ENCODE data around the gene EPAS1.
A peak's percentile ranks its signal among the peaks of the same experiment; 100 is the strongest.

Gene EPAS1

DNA sequence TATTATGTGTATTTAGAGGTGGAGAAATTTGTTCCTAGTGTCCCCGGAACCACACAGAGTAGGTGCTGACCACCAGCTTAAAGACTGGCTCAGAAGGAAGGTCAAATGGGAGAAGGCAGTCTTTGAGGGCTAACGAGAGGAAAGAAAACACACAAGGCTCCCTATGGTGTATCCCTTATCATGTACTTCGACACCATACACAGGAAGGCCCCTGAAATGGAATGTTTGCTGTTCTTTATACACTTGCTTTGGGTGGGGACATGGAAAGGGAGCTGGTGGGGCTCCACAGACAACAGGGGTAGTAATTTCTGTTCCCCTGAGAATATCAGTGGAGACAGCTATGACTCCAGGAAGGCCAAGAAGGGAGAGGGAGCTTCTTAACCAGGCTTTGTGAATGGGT is 6.0 kb downstream of the EPAS1 start:
- no peak for DNase-seq

DNA sequence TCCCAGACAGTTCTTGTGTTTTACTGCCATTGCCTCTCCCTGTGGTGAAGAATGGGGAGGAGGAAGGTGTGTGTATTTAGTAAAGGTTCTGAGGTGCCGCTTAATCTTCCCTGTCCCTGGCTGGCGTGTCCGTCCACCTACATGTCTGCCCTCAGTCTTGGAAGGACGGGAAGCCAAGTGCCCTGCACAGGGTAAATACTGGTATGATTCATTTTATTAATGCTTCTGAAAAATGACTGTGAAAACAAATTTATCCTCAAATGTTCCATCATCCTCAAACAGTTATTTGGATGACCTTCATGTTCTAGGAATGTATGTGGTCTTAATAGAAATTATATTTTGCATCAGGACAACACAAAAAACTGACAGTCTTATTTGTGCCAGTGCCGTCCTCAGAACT is 6.6 kb downstream of the EPAS1 start:
- DNase-seq, result no peak

DNA sequence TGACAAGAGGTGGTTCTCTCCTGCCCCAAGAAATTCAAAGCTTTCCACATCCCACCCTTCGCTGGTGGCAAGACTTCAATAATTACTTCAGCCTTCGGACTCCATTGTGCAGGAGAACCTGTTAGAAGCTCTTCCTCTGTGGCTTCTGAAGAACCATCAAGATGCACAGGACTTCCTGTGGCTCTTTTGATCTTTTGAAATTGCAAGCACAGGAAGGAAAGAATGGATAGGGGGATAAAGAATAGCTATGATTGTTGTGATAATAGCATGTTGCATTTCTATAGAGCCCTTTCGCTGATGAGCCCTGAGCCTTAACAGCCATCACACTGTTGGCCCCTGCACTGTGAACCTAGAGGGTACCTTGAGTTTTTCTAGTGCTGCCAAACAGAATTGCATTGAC is 7.4 kb downstream of the EPAS1 start:
- DNase-seq, result no peak

DNA sequence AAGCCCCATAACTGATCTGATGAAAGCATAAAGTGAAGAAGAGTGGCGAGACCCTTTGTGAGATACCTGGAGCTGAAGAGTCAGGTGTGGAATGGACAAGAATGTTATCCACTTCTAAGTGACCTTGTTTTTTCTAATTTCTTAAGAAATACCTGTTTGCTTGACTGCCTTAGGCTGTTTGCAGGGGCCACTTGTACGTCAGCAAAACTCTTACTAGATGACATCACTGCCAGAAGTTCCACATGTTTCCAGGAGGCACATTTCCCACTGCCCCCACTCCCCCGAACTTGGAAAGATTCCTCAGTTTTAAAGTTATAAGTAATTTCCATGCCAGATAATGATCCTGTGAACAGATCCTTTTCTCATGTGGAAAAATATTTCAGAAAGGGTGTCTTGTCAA is 8.0 kb downstream of the EPAS1 start:
- DNase-seq, result no peak

DNA sequence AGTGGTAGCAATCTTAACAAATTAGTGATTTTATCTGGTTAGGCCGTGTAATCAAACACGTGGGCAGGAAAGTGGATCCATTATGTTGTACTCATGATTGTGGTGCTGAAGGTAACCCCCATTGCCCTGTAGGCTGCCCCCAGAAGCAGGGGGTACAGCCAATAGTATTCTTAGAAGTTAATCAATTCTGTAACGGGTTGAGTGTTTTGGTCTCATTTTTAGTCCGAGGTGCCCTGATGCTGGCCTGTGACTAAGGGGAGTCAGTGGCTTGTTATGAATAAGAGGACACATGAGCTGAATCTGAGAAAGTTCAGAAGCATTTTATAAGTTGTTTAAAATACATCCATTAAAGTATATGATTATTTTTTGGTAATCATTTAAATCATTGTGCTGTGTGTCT is 8.6 kb downstream of the EPAS1 start:
- no peak for DNase-seq

GRCh38 chr2:46306330-46306751 is 9.1 kb downstream of the EPAS1 start:
- no peak for DNase-seq

DNA sequence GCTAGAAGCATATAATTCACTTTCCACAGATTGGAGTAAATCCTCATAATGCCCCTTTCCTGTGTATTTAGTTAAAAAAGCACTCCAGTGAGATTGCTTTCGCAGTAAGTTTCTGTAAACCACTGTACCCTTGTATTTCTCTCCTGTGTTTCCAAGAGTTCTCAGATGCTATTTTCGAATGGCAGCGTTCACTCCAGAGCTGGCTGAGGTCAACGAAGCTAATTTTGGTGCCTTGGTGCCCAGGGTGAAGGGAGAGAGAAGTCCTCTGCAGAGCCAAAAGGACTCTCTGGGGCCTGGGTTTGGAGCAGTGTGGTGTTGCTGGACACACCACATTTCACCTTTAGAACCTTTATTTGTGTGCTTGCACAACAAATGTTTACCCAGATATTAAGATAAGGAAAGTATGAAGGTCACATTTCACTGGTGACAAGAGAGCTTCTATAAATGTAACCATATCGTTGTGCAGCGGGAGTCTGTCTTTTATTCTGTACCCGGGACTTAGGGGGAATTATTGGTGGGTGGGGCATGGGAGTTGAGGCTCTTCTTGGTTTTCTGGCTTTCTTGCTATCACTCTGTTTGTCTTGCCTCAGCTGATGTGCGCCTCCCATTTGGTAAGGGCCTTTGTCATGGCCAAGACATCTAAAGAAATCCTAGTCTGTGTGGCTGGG is 9.9 kb downstream of the EPAS1 start:
- no peak for DNase-seq

DNA sequence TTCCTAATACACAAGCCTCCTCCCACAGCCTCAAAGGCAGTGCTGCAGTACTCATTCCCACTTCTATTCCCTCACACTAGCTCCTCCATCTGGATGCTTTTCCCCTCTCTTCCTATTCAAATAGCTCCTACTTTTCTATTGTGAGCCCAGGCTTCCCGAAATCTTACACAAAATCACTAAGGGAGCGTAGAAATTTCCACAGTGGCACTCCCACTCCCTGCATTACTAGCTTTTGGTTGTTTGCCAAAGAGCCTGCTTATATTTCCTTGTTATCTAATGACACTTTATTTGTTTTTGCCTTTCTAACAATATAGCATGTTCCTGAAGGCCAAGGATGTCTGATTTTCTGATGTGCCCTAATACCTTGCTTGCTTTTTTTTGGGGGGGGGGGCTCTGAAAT is 10.9 kb downstream of the EPAS1 start:
- no peak for DNase-seq

DNA sequence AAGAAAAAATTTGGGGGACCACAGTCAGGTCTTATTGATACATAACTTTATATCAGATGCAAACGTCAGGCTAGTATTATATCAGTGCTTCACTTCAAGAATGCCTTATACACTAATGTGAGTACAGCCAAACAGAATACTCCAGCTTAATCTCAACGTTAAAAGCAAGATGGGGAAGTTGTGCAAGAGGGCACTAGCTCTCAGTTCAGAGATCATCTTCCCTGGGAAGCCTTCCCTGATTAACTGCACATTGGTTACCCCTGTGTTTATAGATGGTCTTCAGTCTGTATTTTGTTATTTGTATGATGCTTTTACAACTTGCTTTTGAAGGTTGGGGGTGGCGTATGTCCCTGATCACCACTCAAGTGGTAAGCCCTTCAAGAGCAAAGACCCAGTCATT is 11.4 kb downstream of the EPAS1 start:
- no peak for DNase-seq

DNA sequence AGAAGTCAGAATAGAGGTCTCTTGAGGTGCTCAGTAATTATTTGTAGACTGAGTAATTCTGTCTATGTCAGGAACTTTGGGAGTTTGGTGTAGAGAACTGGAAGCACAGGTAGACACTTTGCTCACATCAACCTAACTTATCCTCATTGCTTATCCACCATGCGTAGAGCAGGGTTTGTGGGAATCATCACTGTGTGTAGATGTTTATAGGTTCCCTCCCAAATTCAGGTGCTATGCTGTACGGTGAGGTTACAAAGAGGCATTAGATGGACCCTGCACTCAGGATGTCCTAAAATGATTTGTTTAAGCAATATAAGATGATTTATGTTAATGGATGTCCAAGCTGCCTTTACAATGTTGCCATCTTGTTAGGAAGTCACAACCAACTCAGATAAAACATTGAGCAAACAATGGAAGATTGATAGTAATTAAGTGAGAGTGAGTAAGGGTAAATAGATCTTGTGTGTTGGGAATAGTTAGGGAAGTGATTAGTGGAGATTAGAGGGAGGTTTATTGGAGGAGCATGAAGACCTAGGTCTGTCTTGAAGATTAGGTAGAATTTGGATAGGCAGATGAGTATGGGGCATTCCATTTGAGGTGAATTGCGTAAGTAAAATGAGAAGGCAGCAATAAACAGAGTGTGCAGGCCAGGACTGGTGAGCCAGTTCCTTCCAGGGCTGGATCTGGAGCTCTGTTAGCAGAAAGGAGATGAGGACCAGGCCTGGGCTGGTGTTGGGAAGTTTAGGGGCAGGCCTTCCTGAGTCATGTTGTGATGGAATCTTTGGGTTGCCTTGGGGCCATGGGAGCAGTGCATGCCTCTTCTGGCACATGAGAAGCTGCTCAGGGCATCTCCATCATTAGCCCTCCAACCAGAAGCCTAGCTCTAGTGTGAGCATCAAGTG is 12.1 kb downstream of the EPAS1 start:
- DNase-seq, result no peak

GRCh38 chr2:46310446-46310845 is 13.2 kb downstream of the EPAS1 start:
- no peak for DNase-seq

GRCh38 chr2:46311651-46312223 is 14.5 kb downstream of the EPAS1 start:
- no peak for DNase-seq

GRCh38 chr2:46313063-46313462 is 15.9 kb downstream of the EPAS1 start:
- no peak for DNase-seq

DNA sequence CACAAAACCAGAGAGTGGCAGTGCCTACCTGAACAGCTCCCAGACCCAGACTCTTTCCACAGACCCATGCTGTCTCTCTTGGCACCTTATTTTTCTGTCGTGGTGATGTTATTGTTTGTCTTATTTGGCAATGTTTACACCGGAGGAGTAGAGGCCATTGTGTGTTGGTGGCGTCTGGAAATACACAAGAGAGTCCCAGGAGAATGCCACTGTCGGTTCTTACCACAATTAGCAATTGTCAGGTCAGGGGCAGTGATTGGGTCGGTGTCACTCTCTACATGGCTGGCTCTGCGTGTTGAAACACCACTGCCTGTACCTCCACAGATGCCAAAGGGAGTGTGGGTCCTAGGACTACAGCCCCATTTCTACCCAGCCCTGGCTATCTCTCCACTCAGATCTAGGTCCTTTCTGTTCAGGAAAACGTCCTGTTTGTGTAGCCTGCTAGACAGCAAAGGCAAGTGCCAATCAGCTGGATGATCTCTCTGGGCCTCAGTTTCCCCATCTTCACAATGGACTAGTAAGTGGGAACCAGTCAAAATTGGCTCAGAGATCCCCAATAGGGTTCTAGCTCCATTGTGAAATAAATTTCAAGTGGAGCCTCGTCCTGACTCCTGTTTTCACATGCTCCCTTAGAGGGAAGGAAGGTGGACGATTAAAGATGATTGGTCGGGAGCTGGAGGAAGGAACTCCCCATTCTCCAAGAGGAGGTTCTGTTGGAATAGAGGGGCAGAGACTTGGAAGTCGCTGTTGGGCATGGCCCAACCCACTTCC is 17.0 kb downstream of the EPAS1 start:
- DNase-seq, result no peak

DNA sequence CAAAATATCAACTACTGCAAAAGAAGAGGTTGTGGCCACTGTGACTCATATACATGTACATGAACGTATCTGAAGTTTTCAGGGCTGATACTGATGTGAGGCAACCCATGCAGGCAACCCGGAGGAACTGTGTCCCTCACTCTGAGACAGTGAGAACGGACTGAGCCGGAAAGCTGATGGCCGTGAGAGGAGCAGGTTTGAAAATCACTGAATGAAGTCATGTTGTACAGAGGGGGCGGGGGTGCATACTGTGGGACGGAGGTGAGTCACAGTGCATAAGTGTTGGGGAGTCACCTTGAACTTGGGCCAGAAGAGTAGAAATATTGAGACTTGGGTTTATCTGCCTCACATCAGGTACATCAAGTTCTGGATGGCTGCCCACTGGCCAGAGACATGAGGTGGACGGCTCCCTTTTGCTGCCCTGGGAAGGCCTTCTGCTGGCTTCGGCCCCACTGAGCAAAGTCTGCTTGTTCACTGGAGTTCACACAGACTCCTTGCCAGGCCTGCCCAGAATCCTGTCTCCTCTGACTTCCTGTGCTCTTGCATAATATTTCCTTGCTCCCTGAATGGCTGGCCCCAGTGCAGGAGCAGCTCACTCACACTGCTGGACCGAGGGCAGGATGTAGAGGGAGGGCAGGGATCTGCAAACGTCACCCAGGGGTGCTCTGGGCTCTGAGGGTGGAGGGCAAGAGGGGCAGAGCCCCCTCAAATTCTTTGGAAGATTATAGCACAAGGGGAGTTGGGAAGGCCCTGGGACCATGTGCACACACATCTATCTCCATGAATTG is 18.1 kb downstream of the EPAS1 start:
- peak in 1 of 2 donors; percentile 8 for DNase-seq

DNA sequence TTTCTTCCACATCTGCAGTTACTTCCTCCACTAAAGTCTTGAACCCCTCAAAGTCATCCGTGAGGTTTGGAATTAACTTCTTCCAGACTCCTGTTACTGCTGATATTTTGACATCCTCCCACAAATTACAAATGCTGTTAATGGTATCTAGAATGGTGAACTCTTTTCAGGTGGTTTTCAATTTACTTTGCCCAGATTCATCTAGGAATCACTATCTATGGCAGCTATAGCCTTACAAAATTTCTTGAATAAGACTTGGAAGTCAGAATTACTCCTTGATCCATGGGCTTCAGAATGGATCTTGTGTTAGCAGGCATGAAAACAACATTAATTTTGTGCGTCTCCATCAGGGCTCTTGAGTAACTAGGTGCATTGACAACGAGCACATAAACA is 19.9 kb downstream of the EPAS1 start:
- no peak for DNase-seq

GRCh38 chr2:46318579-46319460 is 21.6 kb downstream of the EPAS1 start:
- DNase-seq, result no peak

- DNase-seq, result no peak
Measured at GRCh38 chr2:46319711-46320110, 22.5 kb downstream of the EPAS1 start.

- no peak for DNase-seq
Measured at GRCh38 chr2:46320141-46320567, 22.9 kb downstream of the EPAS1 start.

DNA sequence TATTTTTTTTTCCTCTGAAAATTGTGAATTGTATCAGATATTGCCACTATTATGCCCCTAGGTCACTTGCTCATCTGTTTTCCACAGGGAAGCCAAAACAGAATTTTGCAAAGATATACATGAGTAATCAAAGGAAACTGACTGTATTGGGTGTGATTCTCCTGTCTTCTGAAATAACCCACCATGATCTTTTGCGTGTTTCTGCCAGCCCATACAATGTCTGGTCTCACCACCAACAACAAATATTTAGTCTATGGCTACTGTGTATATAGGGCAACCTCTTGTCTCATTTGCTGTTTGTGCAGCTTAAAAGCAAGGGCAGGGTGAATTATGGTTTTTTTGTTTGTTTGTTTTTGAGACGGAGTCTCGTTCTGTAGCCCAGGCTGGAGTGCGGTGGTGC is 26.5 kb downstream of the EPAS1 start:
- DNase-seq, result no peak

DNA sequence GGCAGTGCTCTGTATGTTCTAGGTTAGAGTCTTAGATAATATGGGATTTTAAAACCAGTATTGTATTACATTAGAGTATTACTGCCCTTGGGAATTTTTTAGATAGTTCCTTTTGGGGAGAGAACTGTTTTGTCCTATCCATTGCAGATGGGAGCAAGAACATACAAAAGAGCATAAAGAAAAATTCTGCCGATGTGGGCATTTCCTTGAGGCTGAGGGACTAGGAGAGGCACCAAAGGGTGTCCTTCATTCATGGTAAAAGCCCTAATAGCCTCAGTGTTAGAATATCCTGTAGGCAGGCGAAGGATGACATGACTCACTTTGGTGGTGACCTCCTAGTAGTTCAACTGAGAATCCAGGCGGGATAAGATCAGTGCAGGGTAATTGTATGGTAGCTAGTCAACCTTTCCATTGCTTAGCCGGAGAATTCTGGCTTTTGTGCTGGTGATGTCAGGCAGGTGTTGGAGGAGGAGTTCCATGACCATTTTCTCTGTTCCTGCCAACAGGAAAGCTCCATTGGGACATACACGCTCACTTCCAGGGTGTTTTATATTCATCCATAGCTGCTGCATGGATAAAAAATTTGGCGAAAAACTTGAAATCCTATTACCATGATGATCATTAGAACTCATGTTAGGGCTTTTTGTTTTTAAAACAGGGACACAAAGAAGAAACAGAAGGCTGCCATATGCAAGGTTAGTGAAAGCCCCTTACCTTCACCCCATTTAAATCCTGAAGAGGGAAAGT is 28.1 kb downstream of the EPAS1 start:
- DNase-seq, result no peak
